ENCODE measurements around the gene SDK1.

GRCh38 chr7:3998060-3998459 is 697.0 kb downstream of the SDK1 start:
- TF ChIP-seq CTCF (IDR thresholded peaks at IDR 0.05) (no peak), POLR2A (IDR thresholded peaks at IDR 0.05) (no peak)
